K562 (cell line): ENCODE results near the gene SEBOX.

Experiments used
- ARID1B ChIP-seq: fragments of 450-650 bp; IDR thresholded peaks from 2 replicates; pipeline ENCODE4 v1.6.1; 2016; ENCODE audit warnings: antibody characterized with exemption, mild to moderate bottlenecking, inconsistent platforms
- BACH1 ChIP-seq: fragments of 200-800 bp; sonication (Bioruptor generic); IDR thresholded peaks from 2 replicates; pipeline ENCODE4 v1.6.1; 2016; ENCODE audit warnings: missing genetic modification characterization, missing compliant biosample characterization
- KLF1 ChIP-seq: fragments of 450-650 bp; IDR thresholded peaks from 2 replicates; pipeline ENCODE4 v1.6.1; 2016; ENCODE audit warnings: missing genetic modification characterization, missing compliant biosample characterization
- MYBL2 ChIP-seq, 2 experiments: fragments of 450-650 bp in 1 of 2; sonication (generic) in 1 of 2; formaldehyde crosslinking in 1 of 2; IDR thresholded peaks; 2 replicates each; pipeline versions ENCODE4 v1.6.1 to v1.8.1; 2017 to 2022; ENCODE audit warnings: borderline replicate concordance in 1 of 2, inconsistent platforms in 1 of 2, low read depth in 1 of 2, mild to moderate bottlenecking in 1 of 2, missing genetic modification reagents in 1 of 2, moderate library complexity in 1 of 2
- POLR2A ChIP-seq: fragments of 450-650 bp; conservative IDR thresholded peaks from 2 replicates; pipeline ENCODE4 v1.6.1; 2016
- SP2 ChIP-seq: IDR thresholded peaks from 2 replicates; pipeline ENCODE4 v1.6.1; 2011; ENCODE audit warnings: mild to moderate bottlenecking, low read depth, low read length, moderate library complexity; ENCODE audit not compliant: poor library complexity, severe bottlenecking; ENCODE audit errors: extremely low read depth
- TF ChIP-seq, protein P1 (sequence below), 3 experiments: IDR thresholded peaks in 2 of 3; conservative IDR thresholded peaks in 1 of 3; 2 replicates each; pipeline ENCODE4 v1.5.1; 2011 to 2012; ENCODE audit warnings: low read length in 3 of 3, mild to moderate bottlenecking in 3 of 3, control low read depth in 2 of 3, improper control_type of control experiment in 1 of 3, inconsistent platforms in 1 of 3, low read depth in 1 of 3, mixed read lengths in 1 of 3, moderate library complexity in 1 of 3; ENCODE audit not compliant: insufficient read depth in 2 of 3
- TF ChIP-seq, protein P2 (sequence below): fragments of 450-650 bp; IDR thresholded peaks from 2 replicates; pipeline ENCODE4 v1.7.1; 2018; ENCODE audit warnings: mild to moderate bottlenecking, low read depth; ENCODE audit not compliant: partially characterized antibody
- TF ChIP-seq, protein P3 (sequence below): sonication (generic); formaldehyde crosslinking; IDR thresholded peaks from 2 replicates; pipeline ENCODE4 v1.8.0; 2022; ENCODE audit warnings: mild to moderate bottlenecking, low read depth, missing genetic modification reagents
- TF ChIP-seq, protein P4 (sequence below): fragments of 450-650 bp; formaldehyde crosslinking; conservative IDR thresholded peaks from 2 replicates; pipeline ENCODE4 v1.4.0; 2022; ENCODE audit warnings: mild to moderate bottlenecking, missing genetic modification characterization
- TF ChIP-seq, protein P5 (sequence below): fragments of 450-650 bp; IDR thresholded peaks from 2 replicates; pipeline ENCODE4 v1.6.1; 2016
- TF ChIP-seq, protein P6 (sequence below), 2 experiments: fragments of 200-800 bp in 1 of 2; sonication (Bioruptor generic) in 1 of 2; sonication (generic) in 1 of 2; formaldehyde crosslinking in 1 of 2; IDR thresholded peaks in 1 of 2; conservative IDR thresholded peaks in 1 of 2; 2 replicates each; pipeline versions ENCODE4 v1.5.0 to v1.6.1; 2016 to 2020; ENCODE audit warnings: missing compliant biosample characterization in 1 of 2, missing genetic modification characterization in 1 of 2, missing genetic modification reagents in 1 of 2

DNA sequence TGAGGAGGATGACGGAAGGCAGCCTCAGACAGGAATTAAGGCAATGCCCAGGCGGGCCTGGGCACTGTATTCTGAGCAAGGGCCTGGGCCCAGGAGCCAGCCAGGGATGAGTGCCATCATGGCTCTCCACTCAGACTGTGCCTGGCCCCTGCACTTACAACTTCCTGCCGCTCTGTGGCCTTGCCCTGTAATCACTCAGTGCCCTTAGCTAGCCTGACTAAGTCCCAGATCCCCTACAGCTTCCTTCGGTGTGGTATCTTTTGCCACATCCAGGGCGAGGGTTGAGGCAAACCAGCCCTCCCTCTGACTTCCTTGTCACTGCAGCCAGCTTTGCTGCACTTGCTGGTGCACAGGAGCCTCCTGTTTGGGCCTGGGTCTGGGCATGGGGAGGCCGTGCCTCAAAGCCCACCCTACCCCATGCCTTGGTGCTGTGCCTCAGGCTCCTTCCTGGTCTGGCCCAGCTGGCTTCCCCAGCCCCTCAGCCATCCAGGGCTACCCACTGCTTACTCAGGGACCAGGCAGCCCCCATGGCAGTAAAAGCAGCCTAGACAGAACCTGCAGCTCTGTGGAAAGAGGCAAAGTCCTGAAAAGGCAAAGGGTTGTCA, 31.7 kb upstream of the SEBOX start:
- TF ChIP-seq, protein P1, sequence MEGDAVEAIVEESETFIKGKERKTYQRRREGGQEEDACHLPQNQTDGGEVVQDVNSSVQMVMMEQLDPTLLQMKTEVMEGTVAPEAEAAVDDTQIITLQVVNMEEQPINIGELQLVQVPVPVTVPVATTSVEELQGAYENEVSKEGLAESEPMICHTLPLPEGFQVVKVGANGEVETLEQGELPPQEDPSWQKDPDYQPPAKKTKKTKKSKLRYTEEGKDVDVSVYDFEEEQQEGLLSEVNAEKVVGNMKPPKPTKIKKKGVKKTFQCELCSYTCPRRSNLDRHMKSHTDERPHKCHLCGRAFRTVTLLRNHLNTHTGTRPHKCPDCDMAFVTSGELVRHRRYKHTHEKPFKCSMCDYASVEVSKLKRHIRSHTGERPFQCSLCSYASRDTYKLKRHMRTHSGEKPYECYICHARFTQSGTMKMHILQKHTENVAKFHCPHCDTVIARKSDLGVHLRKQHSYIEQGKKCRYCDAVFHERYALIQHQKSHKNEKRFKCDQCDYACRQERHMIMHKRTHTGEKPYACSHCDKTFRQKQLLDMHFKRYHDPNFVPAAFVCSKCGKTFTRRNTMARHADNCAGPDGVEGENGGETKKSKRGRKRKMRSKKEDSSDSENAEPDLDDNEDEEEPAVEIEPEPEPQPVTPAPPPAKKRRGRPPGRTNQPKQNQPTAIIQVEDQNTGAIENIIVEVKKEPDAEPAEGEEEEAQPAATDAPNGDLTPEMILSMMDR (IDR thresholded peaks at IDR 0.05 in 2 of 3, conservative IDR thresholded peaks at IDR 0.05 in 1 of 3; ENCODE audit: insufficient read depth in 2 of 3, low read depth in 1 of 3, low read length in 3 of 3): no peak
- TF ChIP-seq POLR2A (no peak), BACH1 (tag) (no peak), ARID1B (no peak), SP2 (no peak), KLF1 (tag) (no peak), MYBL2 (IDR thresholded peaks at IDR 0.05; ENCODE audit: low read depth) (no peak), MYBL2 (CRISPR knock-in tag; IDR thresholded peaks at IDR 0.05; ENCODE audit: borderline replicate concordance) (no peak)
- TF ChIP-seq, protein P2, sequence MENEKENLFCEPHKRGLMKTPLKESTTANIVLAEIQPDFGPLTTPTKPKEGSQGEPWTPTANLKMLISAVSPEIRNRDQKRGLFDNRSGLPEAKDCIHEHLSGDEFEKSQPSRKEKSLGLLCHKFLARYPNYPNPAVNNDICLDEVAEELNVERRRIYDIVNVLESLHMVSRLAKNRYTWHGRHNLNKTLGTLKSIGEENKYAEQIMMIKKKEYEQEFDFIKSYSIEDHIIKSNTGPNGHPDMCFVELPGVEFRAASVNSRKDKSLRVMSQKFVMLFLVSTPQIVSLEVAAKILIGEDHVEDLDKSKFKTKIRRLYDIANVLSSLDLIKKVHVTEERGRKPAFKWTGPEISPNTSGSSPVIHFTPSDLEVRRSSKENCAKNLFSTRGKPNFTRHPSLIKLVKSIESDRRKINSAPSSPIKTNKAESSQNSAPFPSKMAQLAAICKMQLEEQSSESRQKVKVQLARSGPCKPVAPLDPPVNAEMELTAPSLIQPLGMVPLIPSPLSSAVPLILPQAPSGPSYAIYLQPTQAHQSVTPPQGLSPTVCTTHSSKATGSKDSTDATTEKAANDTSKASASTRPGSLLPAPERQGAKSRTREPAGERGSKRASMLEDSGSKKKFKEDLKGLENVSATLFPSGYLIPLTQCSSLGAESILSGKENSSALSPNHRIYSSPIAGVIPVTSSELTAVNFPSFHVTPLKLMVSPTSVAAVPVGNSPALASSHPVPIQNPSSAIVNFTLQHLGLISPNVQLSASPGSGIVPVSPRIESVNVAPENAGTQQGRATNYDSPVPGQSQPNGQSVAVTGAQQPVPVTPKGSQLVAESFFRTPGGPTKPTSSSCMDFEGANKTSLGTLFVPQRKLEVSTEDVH: no peak
- TF ChIP-seq, protein P3, sequence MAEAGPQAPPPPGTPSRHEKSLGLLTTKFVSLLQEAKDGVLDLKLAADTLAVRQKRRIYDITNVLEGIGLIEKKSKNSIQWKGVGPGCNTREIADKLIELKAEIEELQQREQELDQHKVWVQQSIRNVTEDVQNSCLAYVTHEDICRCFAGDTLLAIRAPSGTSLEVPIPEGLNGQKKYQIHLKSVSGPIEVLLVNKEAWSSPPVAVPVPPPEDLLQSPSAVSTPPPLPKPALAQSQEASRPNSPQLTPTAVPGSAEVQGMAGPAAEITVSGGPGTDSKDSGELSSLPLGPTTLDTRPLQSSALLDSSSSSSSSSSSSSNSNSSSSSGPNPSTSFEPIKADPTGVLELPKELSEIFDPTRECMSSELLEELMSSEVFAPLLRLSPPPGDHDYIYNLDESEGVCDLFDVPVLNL (CRISPR knock-in tag): no peak
- TF ChIP-seq, protein P4, sequence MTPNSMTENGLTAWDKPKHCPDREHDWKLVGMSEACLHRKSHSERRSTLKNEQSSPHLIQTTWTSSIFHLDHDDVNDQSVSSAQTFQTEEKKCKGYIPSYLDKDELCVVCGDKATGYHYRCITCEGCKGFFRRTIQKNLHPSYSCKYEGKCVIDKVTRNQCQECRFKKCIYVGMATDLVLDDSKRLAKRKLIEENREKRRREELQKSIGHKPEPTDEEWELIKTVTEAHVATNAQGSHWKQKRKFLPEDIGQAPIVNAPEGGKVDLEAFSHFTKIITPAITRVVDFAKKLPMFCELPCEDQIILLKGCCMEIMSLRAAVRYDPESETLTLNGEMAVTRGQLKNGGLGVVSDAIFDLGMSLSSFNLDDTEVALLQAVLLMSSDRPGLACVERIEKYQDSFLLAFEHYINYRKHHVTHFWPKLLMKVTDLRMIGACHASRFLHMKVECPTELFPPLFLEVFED (CRISPR knock-in tag): no peak
- TF ChIP-seq, protein P5, sequence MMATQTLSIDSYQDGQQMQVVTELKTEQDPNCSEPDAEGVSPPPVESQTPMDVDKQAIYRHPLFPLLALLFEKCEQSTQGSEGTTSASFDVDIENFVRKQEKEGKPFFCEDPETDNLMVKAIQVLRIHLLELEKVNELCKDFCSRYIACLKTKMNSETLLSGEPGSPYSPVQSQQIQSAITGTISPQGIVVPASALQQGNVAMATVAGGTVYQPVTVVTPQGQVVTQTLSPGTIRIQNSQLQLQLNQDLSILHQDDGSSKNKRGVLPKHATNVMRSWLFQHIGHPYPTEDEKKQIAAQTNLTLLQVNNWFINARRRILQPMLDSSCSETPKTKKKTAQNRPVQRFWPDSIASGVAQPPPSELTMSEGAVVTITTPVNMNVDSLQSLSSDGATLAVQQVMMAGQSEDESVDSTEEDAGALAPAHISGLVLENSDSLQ: no peak
- TF ChIP-seq, protein P6, sequence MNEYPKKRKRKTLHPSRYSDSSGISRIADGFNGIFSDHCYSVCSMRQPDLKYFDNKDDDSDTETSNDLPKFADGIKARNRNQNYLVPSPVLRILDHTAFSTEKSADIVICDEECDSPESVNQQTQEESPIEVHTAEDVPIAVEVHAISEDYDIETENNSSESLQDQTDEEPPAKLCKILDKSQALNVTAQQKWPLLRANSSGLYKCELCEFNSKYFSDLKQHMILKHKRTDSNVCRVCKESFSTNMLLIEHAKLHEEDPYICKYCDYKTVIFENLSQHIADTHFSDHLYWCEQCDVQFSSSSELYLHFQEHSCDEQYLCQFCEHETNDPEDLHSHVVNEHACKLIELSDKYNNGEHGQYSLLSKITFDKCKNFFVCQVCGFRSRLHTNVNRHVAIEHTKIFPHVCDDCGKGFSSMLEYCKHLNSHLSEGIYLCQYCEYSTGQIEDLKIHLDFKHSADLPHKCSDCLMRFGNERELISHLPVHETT (CRISPR knock-in tag; conservative IDR thresholded peaks at IDR 0.05 in 1 of 2, IDR thresholded peaks at IDR 0.05 in 1 of 2): no peak
